NCI-H128 (cell line): ENCODE results near the gene SHOC2.

Experiments
- DNase-seq: peaks from one replicate; lab custom pipeline; 2025; ENCODE audit not compliant: unreplicated experiment; lab: John Stamatoyannopoulos, UW

The SHOC2 gene

GRCh38 chr10:110919349-110919931 lies at the start of gene SHOC2:
SHOC2 (plus strand) TSS chr10:110919604; CDS start chr10:110964359, 44,755 bp downstream.
- no peak for DNase-seq

GRCh38 chr10:110870823-110871297 lies 48.5 kb upstream of the SHOC2 start:
- no peak for DNase-seq

- DNase-seq = peak; percentile 90
Measured at GRCh38 chr10:110871298-110872084, 47.9 kb upstream of the SHOC2 start, which contains the start of gene PDCD4. PDCD4 (plus strand) TSS chr10:110871928; CDS start chr10:110876028, 4,100 bp downstream.

- peak; percentile 8 for DNase-seq
Measured at GRCh38 chr10:110872145-110872983, 47.0 kb upstream of the SHOC2 start.

GRCh38 chr10:110872984-110873923 lies 46.1 kb upstream of the SHOC2 start:
- DNase-seq = no peak

GRCh38 chr10:110873951-110874350 lies 45.5 kb upstream of the SHOC2 start:
- no peak for DNase-seq

- DNase-seq = no peak
Measured at GRCh38 chr10:110876000-110876399, 43.4 kb upstream of the SHOC2 start.

- DNase-seq = no peak
Measured at GRCh38 chr10:110876788-110877187, 42.6 kb upstream of the SHOC2 start.

GRCh38 chr10:110880012-110880411 lies 39.4 kb upstream of the SHOC2 start:
- DNase-seq = no peak

- DNase-seq = no peak
Measured at GRCh38 chr10:110881247-110881646, 38.2 kb upstream of the SHOC2 start.

GRCh38 chr10:110881905-110882304 lies 37.5 kb upstream of the SHOC2 start:
- no peak for DNase-seq

- DNase-seq = no peak
Measured at GRCh38 chr10:110883924-110884323, 35.5 kb upstream of the SHOC2 start.

GRCh38 chr10:110885932-110886674 lies 33.3 kb upstream of the SHOC2 start:
- DNase-seq = no peak

GRCh38 chr10:110887560-110887959 lies 31.8 kb upstream of the SHOC2 start:
- no peak for DNase-seq

GRCh38 chr10:110892602-110893288 lies 26.7 kb upstream of the SHOC2 start:
- no peak for DNase-seq

GRCh38 chr10:110893559-110894179 lies 25.7 kb upstream of the SHOC2 start:
- no peak for DNase-seq

- DNase-seq = no peak
Measured at GRCh38 chr10:110897184-110897583, 22.2 kb upstream of the SHOC2 start.

- DNase-seq = no peak
Measured at GRCh38 chr10:110898391-110898790, 21.0 kb upstream of the SHOC2 start.

- DNase-seq = no peak
Measured at GRCh38 chr10:110900983-110901382, 18.4 kb upstream of the SHOC2 start.
